K562 (cell line): ENCODE results near the gene PCK2. TPM values are rescaled to one million over a fixed set of nuclear protein-coding genes. Genes with fewer than 3 reads are reported as not detected.

ENCODE experiments used
- ATAC-seq: fragments of 200-7000 bp; cut with Tn5 transposase; 3 replicates; pipeline ENCODE4 v1.9.1; 2020; ENCODE audit warnings: moderate library complexity
- BruUV-seq: library from RNA; stranded (reverse); fragments of 400-500 nt; replicated peaks from 2 replicates; lab custom pipeline; 2021; lab: Mats Ljungman, UMichigan
- CTCF ChIA-PET: fragments of 300-600 bp; formaldehyde crosslinking; extraction: SDS; loops from one replicate; lab custom pipeline; 2021; ENCODE audit warnings: low intra/inter-chr PET ratio; lab: Yijun Ruan, JAX
- POLR2A ChIA-PET: fragments of 300-600, 350-650 bp; sonication (Branson Sonifier 250); formaldehyde crosslinking; extraction: SDS; loops from one replicate; lab custom pipeline; 2021; ENCODE audit warnings: antibody characterized with exemption, inconsistent platforms; lab: Yijun Ruan, JAX
- DNase-seq, 4 experiments: peaks; one replicate each; pipeline versions ENCODE4 v3.0.0 to v3.0.0-alpha.2; 2011 to 2018; ENCODE audit warnings: low spot score in 3 of 4, mixed read lengths in 3 of 4; ENCODE audit errors: extremely low read depth in 1 of 4
- FAIRE-seq: peaks from 2 replicates; lab custom pipeline; 2011; peaks lifted over from hg19 to GRCh38; lab: Jason Lieb, UNC
- H2AFZ ChIP-seq: 2 replicates; pipeline ENCODE4 v1.6.0; 2011; ENCODE audit warnings: low read depth, low read length, control low read depth, inconsistent platforms
- H3K27ac ChIP-seq: fragments of 200-600 bp; 3 replicates; pipeline ENCODE4 v1.8.0; 2011; ENCODE audit warnings: low read depth, mild to moderate bottlenecking, control low read depth, inconsistent platforms, low read length, moderate library complexity, mixed read lengths; ENCODE audit errors: extremely low read depth
- H3K27me3 ChIP-seq, 2 experiments: fragments of 300-600 bp in 1 of 2; 2 replicates in 1 of 2; 3 replicates in 1 of 2; pipeline versions ENCODE4 v1.6.0 to v1.8.0; 2011; ENCODE audit warnings: inconsistent platforms in 2 of 2, low read length in 2 of 2, mild to moderate bottlenecking in 1 of 2, mixed read lengths in 1 of 2, moderate library complexity in 1 of 2; ENCODE audit not compliant: control insufficient read depth in 2 of 2, insufficient read depth in 2 of 2
- H3K36me3 ChIP-seq: fragments of 300-600 bp; 3 replicates; pipeline ENCODE4 v1.8.0; 2011; ENCODE audit warnings: mild to moderate bottlenecking, low read length, inconsistent platforms; ENCODE audit not compliant: control insufficient read depth, insufficient read depth
- H3K4me1 ChIP-seq, 2 experiments: fragments of 200-600 bp in 1 of 2; replicated peaks in 1 of 2; 2 replicates in 1 of 2; 3 replicates in 1 of 2; pipeline versions ENCODE4 v1.5.1 to v1.8.0; 2011; ENCODE audit warnings: inconsistent platforms in 2 of 2, low read length in 2 of 2, mild to moderate bottlenecking in 1 of 2, mixed read lengths in 1 of 2, moderate library complexity in 1 of 2; ENCODE audit not compliant: control insufficient read depth in 2 of 2, insufficient read depth in 2 of 2
- H3K4me2 ChIP-seq: 2 replicates; pipeline ENCODE4 v1.6.1; 2011; ENCODE audit warnings: low read length, control low read depth, inconsistent platforms, mixed read lengths; ENCODE audit not compliant: insufficient read depth
- H3K4me3 ChIP-seq: fragments of 200-600 bp; sonication (generic), shearing (Covaris generic); 2 replicates; pipeline ENCODE4 v1.5.1; 2016; ENCODE audit warnings: control low read depth, inconsistent platforms
- H3K79me2 ChIP-seq: fragments of 200-600 bp; 3 replicates; pipeline ENCODE4 v1.8.0; 2011; ENCODE audit warnings: low read length, inconsistent platforms; ENCODE audit not compliant: control insufficient read depth, insufficient read depth
- H3K9ac ChIP-seq, 2 experiments: 2 replicates each; pipeline versions ENCODE4 v1.6.0 to v1.6.1; 2011; ENCODE audit warnings: low read depth in 2 of 2, low read length in 2 of 2, control low read depth in 1 of 2, inconsistent platforms in 1 of 2, mild to moderate bottlenecking in 1 of 2, mixed read lengths in 1 of 2; ENCODE audit not compliant: insufficient read depth in 1 of 2
- H3K9me1 ChIP-seq: one replicate; pipeline ENCODE4 v1.6.0; 2011; ENCODE audit warnings: inconsistent platforms, mild to moderate bottlenecking, low read length, moderate library complexity; ENCODE audit not compliant: control insufficient read depth, insufficient read depth
- H3K9me3 ChIP-seq: replicated peaks from 2 replicates; pipeline ENCODE4 v1.5.1; 2011; ENCODE audit warnings: low read depth, low read length, inconsistent platforms; ENCODE audit not compliant: control insufficient read depth, insufficient read depth
- H4K20me1 ChIP-seq: replicated peaks from 2 replicates; pipeline ENCODE4 v1.6.1; 2011; ENCODE audit warnings: low read length, inconsistent platforms, mixed read lengths; ENCODE audit not compliant: control insufficient read depth, insufficient read depth
- CEBPG ChIP-seq, 3 experiments: fragments of 200-800 bp in 1 of 3; sonication (Bioruptor generic) in 1 of 3; sonication (generic) in 1 of 3; formaldehyde crosslinking in 1 of 3; IDR thresholded peaks in 2 of 3; conservative IDR thresholded peaks in 1 of 3; 2 replicates each; pipeline versions ENCODE4 v1.6.1 to v1.8.0; 2016 to 2022; ENCODE audit warnings: missing compliant biosample characterization in 2 of 3, missing genetic modification characterization in 2 of 3, mild to moderate bottlenecking in 1 of 3, missing genetic modification reagents in 1 of 3
- KLF10 ChIP-seq: fragments of 250-450 bp; sonication (Bioruptor Pico); IDR thresholded peaks from 2 replicates; pipeline ENCODE4 v1.6.1; 2021; ENCODE audit warnings: matching md5 sums
- MYNN ChIP-seq, 2 experiments: sonication (generic); formaldehyde crosslinking in 1 of 2; IDR thresholded peaks; 2 replicates each; pipeline versions ENCODE4 v1.5.0 to v1.6.1; 2016 to 2020; ENCODE audit warnings: antibody characterized with exemption in 1 of 2, missing genetic modification reagents in 1 of 2
- SNIP1 ChIP-seq: fragments of 450-650 bp; IDR thresholded peaks from 2 replicates; pipeline ENCODE4 v1.7.1; 2017; ENCODE audit warnings: low read depth, mild to moderate bottlenecking
- TBL1XR1 ChIP-seq, 2 experiments: IDR thresholded peaks; 2 replicates each; pipeline ENCODE4 v1.6.1; 2012; ENCODE audit warnings: improper control_type of control experiment in 2 of 2, low read length in 2 of 2, mild to moderate bottlenecking in 1 of 2
- TEAD2 ChIP-seq: fragments of 450-650 bp; IDR thresholded peaks from 2 replicates; pipeline ENCODE4 v1.6.1; 2016; ENCODE audit warnings: missing genetic modification characterization, control low read depth, missing compliant biosample characterization
- ZFPM2 ChIP-seq: fragments of 250-450 bp; sonication (Bioruptor Pico); IDR thresholded peaks from 2 replicates; pipeline ENCODE4 v1.5.1; 2022; ENCODE audit warnings: mild to moderate bottlenecking
- WGBS: fragments of 100-300 bp; shearing (Covaris generic); methylation state at CpG from one replicate; pipeline ENCODE4 v1.1.6; 2016; ENCODE audit warnings: low coverage, mixed read lengths; ENCODE audit not compliant: insufficient coverage; ENCODE audit errors: missing lambda C conversion rate; 5-methylcytosine and 5-hydroxymethylcytosine counted together
- in situ Hi-C: fragments of 300-500 bp; cut with MboI; formaldehyde crosslinking; loops from 4 replicates; pipeline ENCODE4 v1.15.0; 2018; ENCODE audit warnings: inconsistent platforms, mixed read lengths
- intact Hi-C: fragments of 100-400 bp; cut with micrococcal nuclease; formaldehyde crosslinking; loops from 2 replicates; pipeline ENCODE4 v1.14.2; 2022
- polyA plus RNA-seq, 8 experiments: library from polyadenylated mRNA; depleted of rRNA in 4 of 8; stranded (reverse) in 5 of 8; unstranded in 3 of 8; fragments of >200 nt; fragmentation: Nextera tagmentation in 2 of 8; fragmentation: Illumina TruSeq in 1 of 8; extraction: Ambion mirVana in 2 of 8; extraction: Trizol in 1 of 8; gene quantifications; 2 replicates each; pipeline versions ENCODE4 v1.2.1 to v1.2.3, GENCODE V29; 2011 to 2014; ENCODE audit warnings: inconsistent platforms in 1 of 8, missing spikeins in 1 of 8
- total RNA-seq, 7 experiments: library from RNA; depleted of rRNA in 6 of 7; stranded (reverse); fragments of >200 nt in 6 of 7; fragmentation: Illumina TruSeq in 2 of 7; extraction: Trizol in 2 of 7; gene quantifications; 2 replicates each; pipeline versions ENCODE4 v1.2.1 to v1.2.3, GENCODE V29; 2011 to 2021; ENCODE audit warnings: low replicate concordance in 1 of 7
- TF ChIP-seq, protein P1 (sequence below), 2 experiments: fragments of 200-800 bp in 1 of 2; sonication (Bioruptor generic) in 1 of 2; sonication (generic) in 1 of 2; formaldehyde crosslinking in 1 of 2; IDR thresholded peaks in 1 of 2; conservative IDR thresholded peaks in 1 of 2; 2 replicates each; pipeline versions ENCODE4 v1.5.0 to v1.6.1; 2016 to 2020; ENCODE audit warnings: missing compliant biosample characterization in 1 of 2, missing genetic modification characterization in 1 of 2, missing genetic modification reagents in 1 of 2
- TF ChIP-seq, protein P2 (sequence below): IDR thresholded peaks from 2 replicates; pipeline ENCODE4 v1.6.1; 2012; ENCODE audit warnings: low read depth, low read length, improper control_type of control experiment, borderline replicate concordance

Gene PCK2
- total and polyA plus RNA-seq, 9 of the 15 experiments (the other 6 are each of a cell fraction or from before 2014, with no cell fraction given): 3.3 to 60.9 (median 30.4) TPM

DNA sequence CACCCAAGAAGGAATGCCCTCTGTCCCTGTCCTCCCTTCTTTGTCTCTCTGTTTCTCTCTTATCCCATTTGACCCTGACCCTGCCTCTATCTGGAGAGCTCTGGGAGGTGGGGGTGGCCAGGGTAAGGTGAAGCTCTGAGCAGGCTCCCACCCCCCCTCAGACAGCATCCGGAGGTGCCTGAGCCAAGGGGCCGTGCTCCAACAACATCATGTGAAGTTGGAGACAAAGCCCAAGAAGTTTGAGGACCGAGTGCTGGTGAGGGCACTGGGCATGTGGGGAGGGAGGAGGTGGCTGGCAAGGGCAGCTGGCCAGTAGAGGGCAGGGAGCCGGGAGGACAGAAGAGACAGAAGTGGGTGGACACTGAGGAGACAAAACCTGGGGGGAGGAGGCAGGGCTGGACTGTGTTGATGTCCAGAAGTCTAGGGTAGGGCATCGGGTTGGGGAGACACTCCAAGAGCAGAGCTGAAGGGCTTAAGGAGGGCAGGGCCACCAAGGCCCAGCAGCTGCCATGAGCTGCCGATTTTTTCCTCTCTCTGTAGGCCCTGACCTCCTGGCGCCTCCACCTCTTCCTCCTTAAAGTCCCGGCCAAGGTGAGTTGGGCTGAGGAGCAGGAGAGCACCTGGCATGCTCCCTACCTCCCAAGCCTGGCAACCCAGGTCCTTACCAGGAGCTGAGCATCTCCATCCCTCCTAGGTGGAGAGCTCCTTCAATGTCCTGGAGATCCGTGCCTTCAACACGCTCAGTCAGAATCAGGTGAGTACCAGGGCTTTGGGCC, 40.4 kb upstream of the PCK2 start:
- no TSS peak for BruUV-seq
- Histone ChIP-seq H3K9ac (no peak overlapping the region), H3K4me2 (no peak overlapping the region), H2AFZ (no peak overlapping the region), H3K79me2 (no peaks in the 10 kb centered on the region), H4K20me1 (peaks cover 4% of the 10 kb centered on the region), H3K9me3 (no peaks in the 10 kb centered on the region), H3K27me3 (peaks cover 0 to 25% of the 10 kb centered on the region in 2 experiments; a peak in 2 of 5 replicates), H3K4me3 (no peak overlapping the region), H3K36me3 (no peaks in the 10 kb centered on the region), H3K4me1 (peaks cover 9 to 27% of the 10 kb centered on the region in 2 experiments; a peak in 3 of 5 replicates), H3K27ac (no peak overlapping the region), H3K9me1 (no peaks in the 10 kb centered on the region)
- TF ChIP-seq KLF10 (CRISPR knock-in tag): no peak
- TF ChIP-seq MYNN (IDR thresholded peaks at IDR 0.05): no peak
- TF ChIP-seq MYNN (CRISPR knock-in tag; IDR thresholded peaks at IDR 0.05): no peak
- TF ChIP-seq TBL1XR1 (IDR thresholded peaks at IDR 0.05; ENCODE audit: low read length in 2 of 2): no peak
- DNase-seq (no peak), FAIRE-seq (no peak), ATAC-seq (no peak)
- in situ Hi-C loops (loop anchor here (10.0 kb wide), 1 partner anchor 381 kb away; no protein-coding TSS in a partner anchor), intact Hi-C loops (no loop called here)
- POLR2A ChIA-PET: interaction anchor here (0.6 to 0.8 kb wide), 6 partner anchors 20 to 224 kb away, joined by 3 to 4 read pairs (median 3); no protein-coding TSS in a partner anchor
- CTCF ChIA-PET: no interaction called here
- WGBS: 15% methylated on average over 4 of the region's 10 CpGs

DNA sequence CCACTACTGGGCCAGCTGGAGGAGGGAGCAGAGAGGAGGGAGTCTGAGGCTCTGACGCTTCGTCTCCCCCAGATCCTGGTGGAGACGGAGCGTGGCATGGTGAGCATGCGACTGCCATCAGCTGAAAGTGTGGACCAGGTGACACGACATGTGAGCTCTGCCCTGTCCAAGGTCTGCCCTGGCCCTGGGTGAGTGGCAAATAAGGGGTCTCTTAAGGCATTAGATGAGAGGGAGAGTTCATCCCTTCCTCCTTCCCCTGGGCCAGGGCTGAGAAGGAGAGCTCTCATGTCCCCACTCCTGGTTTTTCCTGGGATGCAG, 39.8 kb upstream of the PCK2 start:
- no TSS peak for BruUV-seq
- no peaks in the 10 kb centered on the region for H3K9me1 ChIP-seq
- H3K4me1 ChIP-seq: peaks cover 9 to 27% of the 10 kb centered on the region in 2 experiments; a peak in 3 of 5 replicates
- ChIA-PET POLR2A (interaction anchor here (0.6 to 0.8 kb wide), 6 partner anchors 20 to 225 kb away, joined by 3 to 4 read pairs (median 3); no protein-coding TSS in a partner anchor), CTCF (no interaction called here)
- WGBS: 5% methylated on average over 6 of the region's 6 CpGs
- H3K79me2 ChIP-seq: no peaks in the 10 kb centered on the region
- H3K4me3 ChIP-seq: no peak overlapping the region
- H3K27ac ChIP-seq: no peak overlapping the region
- intact Hi-C loops: no loop called here
- peaks cover 0 to 25% of the 10 kb centered on the region in 2 experiments; a peak in 2 of 5 replicates for H3K27me3 ChIP-seq
- peaks cover 4% of the 10 kb centered on the region for H4K20me1 ChIP-seq
- in situ Hi-C loops: loop anchor here (10.0 kb wide), 1 partner anchor 381 kb away; no protein-coding TSS in a partner anchor
- H3K36me3 ChIP-seq: no peaks in the 10 kb centered on the region
- no peak overlapping the region for H3K9ac ChIP-seq
- no peak for FAIRE-seq
- no peak overlapping the region for H2AFZ ChIP-seq
- no peak for ATAC-seq
- DNase-seq: no peak
- H3K4me2 ChIP-seq: no peak overlapping the region
- no peaks in the 10 kb centered on the region for H3K9me3 ChIP-seq
- TF ChIP-seq, protein P1, sequence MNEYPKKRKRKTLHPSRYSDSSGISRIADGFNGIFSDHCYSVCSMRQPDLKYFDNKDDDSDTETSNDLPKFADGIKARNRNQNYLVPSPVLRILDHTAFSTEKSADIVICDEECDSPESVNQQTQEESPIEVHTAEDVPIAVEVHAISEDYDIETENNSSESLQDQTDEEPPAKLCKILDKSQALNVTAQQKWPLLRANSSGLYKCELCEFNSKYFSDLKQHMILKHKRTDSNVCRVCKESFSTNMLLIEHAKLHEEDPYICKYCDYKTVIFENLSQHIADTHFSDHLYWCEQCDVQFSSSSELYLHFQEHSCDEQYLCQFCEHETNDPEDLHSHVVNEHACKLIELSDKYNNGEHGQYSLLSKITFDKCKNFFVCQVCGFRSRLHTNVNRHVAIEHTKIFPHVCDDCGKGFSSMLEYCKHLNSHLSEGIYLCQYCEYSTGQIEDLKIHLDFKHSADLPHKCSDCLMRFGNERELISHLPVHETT (CRISPR knock-in tag; conservative IDR thresholded peaks at IDR 0.05 in 1 of 2, IDR thresholded peaks at IDR 0.05 in 1 of 2): no peak
- TF ChIP-seq ZFPM2 (CRISPR knock-in tag): no peak
- no peak for TF ChIP-seq TEAD2 (tag)
- TF ChIP-seq, protein P2, sequence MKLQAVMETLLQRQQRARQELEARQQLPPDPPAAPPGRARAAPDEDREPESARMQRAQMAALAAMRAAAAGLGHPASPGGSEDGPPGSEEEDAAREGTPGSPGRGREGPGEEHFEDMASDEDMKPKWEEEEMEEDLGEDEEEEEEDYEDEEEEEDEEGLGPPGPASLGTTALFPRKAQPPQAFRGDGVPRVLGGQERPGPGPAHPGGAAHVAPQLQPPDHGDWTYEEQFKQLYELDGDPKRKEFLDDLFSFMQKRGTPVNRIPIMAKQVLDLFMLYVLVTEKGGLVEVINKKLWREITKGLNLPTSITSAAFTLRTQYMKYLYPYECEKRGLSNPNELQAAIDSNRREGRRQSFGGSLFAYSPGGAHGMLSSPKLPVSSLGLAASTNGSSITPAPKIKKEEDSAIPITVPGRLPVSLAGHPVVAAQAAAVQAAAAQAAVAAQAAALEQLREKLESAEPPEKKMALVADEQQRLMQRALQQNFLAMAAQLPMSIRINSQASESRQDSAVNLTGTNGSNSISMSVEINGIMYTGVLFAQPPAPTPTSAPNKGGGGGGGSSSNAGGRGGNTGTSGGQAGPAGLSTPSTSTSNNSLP: no peak
- no peak for TF ChIP-seq CEBPG (CRISPR knock-in tag; IDR thresholded peaks at IDR 0.05)
- no peak for TF ChIP-seq CEBPG (tag; conservative IDR thresholded peaks at IDR 0.05 in 1 of 2, IDR thresholded peaks at IDR 0.05 in 1 of 2)
- no peak for TF ChIP-seq SNIP1
